C1 segment of cervical spinal cord (tissue), 14 donors: Measurements from ENCODE around the gene PLPP2.

Experiments
- DNase-seq, 14 donors: peaks; one replicate each; lab custom pipeline; 2025; lab: John Stamatoyannopoulos, UW

Gene PLPP2

GRCh38 chr19:291006-291521, at the start of gene PLPP2:
TSS of gene PLPP2 (minus strand) at chr19:291403. CDS start at chr19:291336, 67 bp downstream.
- DNase-seq = peak in 9 of 14 donors; percentile 5 to 74 (median 28)

- DNase-seq = no peak
Measured at GRCh38 chr19:340620-341385, 49.6 kb upstream of the PLPP2 start.

GRCh38 chr19:339262-339887, 48.2 kb upstream of the PLPP2 start:
- DNase-seq = no peak

- no peak for DNase-seq
Measured at GRCh38 chr19:338421-338820, 47.2 kb upstream of the PLPP2 start.

- DNase-seq = peak in 2 of 14 donors; percentile 2 to 37
Measured at GRCh38 chr19:336067-336614, 44.9 kb upstream of the PLPP2 start.

- no peak for DNase-seq
Measured at GRCh38 chr19:335486-336066, 44.4 kb upstream of the PLPP2 start.

GRCh38 chr19:335072-335471, 43.9 kb upstream of the PLPP2 start:
- DNase-seq = no peak

GRCh38 chr19:334296-335071, 43.3 kb upstream of the PLPP2 start:
- no peak for DNase-seq

- no peak for DNase-seq
Measured at GRCh38 chr19:330503-330902, 39.3 kb upstream of the PLPP2 start.

GRCh38 chr19:329876-330275, 38.7 kb upstream of the PLPP2 start:
- DNase-seq = no peak

GRCh38 chr19:328025-328505, 36.9 kb upstream of the PLPP2 start:
- DNase-seq = no peak

GRCh38 chr19:327291-328024, 36.3 kb upstream of the PLPP2 start:
- no peak for DNase-seq

GRCh38 chr19:326871-327270, 35.7 kb upstream of the PLPP2 start:
- no peak for DNase-seq

GRCh38 chr19:325937-326565, 34.8 kb upstream of the PLPP2 start:
- DNase-seq = no peak

GRCh38 chr19:325173-325936, 34.2 kb upstream of the PLPP2 start:
- DNase-seq = no peak

GRCh38 chr19:324716-325115, 33.5 kb upstream of the PLPP2 start:
- DNase-seq = no peak

GRCh38 chr19:322616-323015, 31.4 kb upstream of the PLPP2 start:
- DNase-seq = no peak

GRCh38 chr19:318509-318774, 27.2 kb upstream of the PLPP2 start:
- DNase-seq = no peak

GRCh38 chr19:317710-318508, 26.7 kb upstream of the PLPP2 start:
- DNase-seq = no peak
